DOHH2 (cell line): ENCODE results near the gene CYTH1.

Experiments
- H3F3A ChIP-seq: fragments of 200-600 bp; sonication (generic), shearing (Covaris generic); 2 replicates; pipeline ENCODE4 v1.6.0; 2016; ENCODE audit warnings: antibody characterized with exemption, mild to moderate bottlenecking; ENCODE audit not compliant: control insufficient read depth, insufficient read depth
- H3K27ac ChIP-seq: fragments of 200-600 bp; sonication (generic); 2 replicates; pipeline ENCODE4 v1.5.1; 2014; ENCODE audit warnings: low read depth, mild to moderate bottlenecking, low read length, moderate library complexity
- H3K27me3 ChIP-seq: fragments of 200-600 bp; sonication (generic); 2 replicates; pipeline ENCODE4 v1.6.1; 2014; ENCODE audit warnings: mild to moderate bottlenecking, low read length, mixed read lengths; ENCODE audit not compliant: control insufficient read depth
- H3K36me3 ChIP-seq: fragments of 200-600 bp; sonication (generic); 2 replicates; pipeline ENCODE4 v1.6.1; 2014; ENCODE audit warnings: mild to moderate bottlenecking, low read length, moderate library complexity, mixed read lengths; ENCODE audit not compliant: control insufficient read depth
- H3K4me1 ChIP-seq: fragments of 200-600 bp; sonication (generic); 2 replicates; pipeline ENCODE4 v1.6.1; 2014; ENCODE audit warnings: mild to moderate bottlenecking, low read length, mixed read lengths; ENCODE audit not compliant: control insufficient read depth
- H3K4me2 ChIP-seq: fragments of 200-600 bp; sonication (generic); 2 replicates; pipeline ENCODE4 v1.6.0; 2014; ENCODE audit warnings: mild to moderate bottlenecking, low read length, moderate library complexity
- H3K4me3 ChIP-seq: fragments of 200-600 bp; sonication (generic); 2 replicates; pipeline ENCODE4 v1.5.1; 2014; ENCODE audit warnings: mild to moderate bottlenecking, low read length, mixed read lengths
- H3K79me2 ChIP-seq: fragments of 200-600 bp; sonication (generic); 2 replicates; pipeline ENCODE4 v1.6.1; 2014; ENCODE audit warnings: mild to moderate bottlenecking, low read length, mixed read lengths; ENCODE audit not compliant: control insufficient read depth
- H3K9me2 ChIP-seq: fragments of 200-600 bp; sonication (generic); replicated peaks from 2 replicates; pipeline ENCODE4 v1.6.1; 2014; ENCODE audit warnings: mild to moderate bottlenecking, low read length, mixed read lengths; ENCODE audit not compliant: control insufficient read depth
- H3K9me3 ChIP-seq: fragments of 200-600 bp; sonication (generic); 2 replicates; pipeline ENCODE4 v1.6.1; 2014; ENCODE audit warnings: antibody characterized with exemption, low read length, mixed read lengths; ENCODE audit not compliant: control insufficient read depth, insufficient read depth
- H4K20me1 ChIP-seq: fragments of 200-600 bp; sonication (generic); 2 replicates; pipeline ENCODE4 v1.6.0; 2014; ENCODE audit warnings: low read depth, mild to moderate bottlenecking, antibody characterized with exemption, low read length, moderate library complexity; ENCODE audit not compliant: control insufficient read depth, insufficient read depth
- CTCF ChIP-seq: fragments of 200-600 bp; sonication (generic); IDR thresholded peaks from one replicate; pipeline ENCODE4 v1.5.1; 2014; ENCODE audit warnings: antibody characterized with exemption, mild to moderate bottlenecking, low read depth, low read length; ENCODE audit not compliant: poor library complexity, severe bottlenecking
- EZH2phosphoT487 ChIP-seq: fragments of 200-600 bp; sonication (generic); IDR thresholded peaks from 2 replicates; pipeline ENCODE4 v1.6.1; 2017; ENCODE audit warnings: borderline replicate concordance, mild to moderate bottlenecking, antibody characterized with exemption, low read length, moderate library complexity, mixed read lengths

CYTH1 gene

DNA sequence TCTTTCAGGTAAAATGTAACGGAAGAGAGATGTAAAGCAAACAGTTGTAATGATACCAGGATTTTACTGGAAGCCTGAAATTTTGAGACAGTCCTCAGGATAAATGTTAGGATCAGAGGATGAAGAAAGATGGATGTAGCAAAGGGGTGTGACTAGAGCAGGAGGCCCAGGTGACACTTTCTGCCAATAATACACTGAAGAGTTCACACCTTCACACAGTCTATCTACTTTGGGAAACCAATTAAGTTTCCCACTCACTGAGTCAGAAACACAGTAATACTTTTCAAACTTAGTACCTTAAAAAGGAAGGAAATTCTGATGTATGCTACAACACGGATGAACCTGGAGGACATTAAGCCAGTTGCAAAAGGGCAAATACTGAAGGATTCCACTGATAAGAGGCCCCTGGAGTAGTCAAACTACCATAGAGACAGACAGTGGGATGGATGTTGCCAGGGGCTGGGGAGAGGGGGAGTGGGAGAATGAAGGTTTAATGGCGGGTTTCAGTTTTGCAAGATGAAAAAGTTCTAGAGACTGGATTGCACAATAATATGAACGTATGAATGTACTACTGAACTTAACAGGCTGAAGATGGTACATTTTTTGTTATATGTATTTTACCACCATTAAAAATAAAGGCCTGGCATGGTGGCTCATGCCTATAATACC lies 62.3 kb downstream of the CYTH1 start:
- Histone ChIP-seq H3K9me3 (no peaks in the 10 kb centered on the region), H3K79me2 (peaks cover 100% of the 10 kb centered on the region), H3K27me3 (no peaks in the 10 kb centered on the region), H3F3A (peaks cover 12% of the 10 kb centered on the region), H3K4me2 (peak overlapping the region; percentile 87), H3K9me2 (no peaks in the 10 kb centered on the region), H3K27ac (peak overlapping the region; percentile 22), H3K4me3 (no peak overlapping the region; the same call in 1 of the 2 replicates), H4K20me1 (peaks cover 43% of the 10 kb centered on the region), H3K36me3 (peaks cover 28% of the 10 kb centered on the region), H3K4me1 (peaks cover 100% of the 10 kb centered on the region)
- TF ChIP-seq CTCF (no peak), EZH2phosphoT487 (no peak)

GRCh38 chr17:78718575-78719208 lies 63.4 kb downstream of the CYTH1 start:
- H3K27ac ChIP-seq: no peak overlapping the region
- peak overlapping the region; percentile 87 for H3K4me2 ChIP-seq
- peak overlapping the region; percentile 68 for H3K4me3 ChIP-seq
- no peaks in the 10 kb centered on the region for H3K9me2 ChIP-seq
- H4K20me1 ChIP-seq: peaks cover 33% of the 10 kb centered on the region
- peaks cover 12% of the 10 kb centered on the region for H3F3A ChIP-seq
- no peaks in the 10 kb centered on the region for H3K27me3 ChIP-seq
- H3K79me2 ChIP-seq: peaks cover 100% of the 10 kb centered on the region
- no peaks in the 10 kb centered on the region for H3K9me3 ChIP-seq
- peaks cover 25% of the 10 kb centered on the region for H3K36me3 ChIP-seq
- TF ChIP-seq CTCF: no peak
- no peak for TF ChIP-seq EZH2phosphoT487
- peaks cover 100% of the 10 kb centered on the region for H3K4me1 ChIP-seq

DNA sequence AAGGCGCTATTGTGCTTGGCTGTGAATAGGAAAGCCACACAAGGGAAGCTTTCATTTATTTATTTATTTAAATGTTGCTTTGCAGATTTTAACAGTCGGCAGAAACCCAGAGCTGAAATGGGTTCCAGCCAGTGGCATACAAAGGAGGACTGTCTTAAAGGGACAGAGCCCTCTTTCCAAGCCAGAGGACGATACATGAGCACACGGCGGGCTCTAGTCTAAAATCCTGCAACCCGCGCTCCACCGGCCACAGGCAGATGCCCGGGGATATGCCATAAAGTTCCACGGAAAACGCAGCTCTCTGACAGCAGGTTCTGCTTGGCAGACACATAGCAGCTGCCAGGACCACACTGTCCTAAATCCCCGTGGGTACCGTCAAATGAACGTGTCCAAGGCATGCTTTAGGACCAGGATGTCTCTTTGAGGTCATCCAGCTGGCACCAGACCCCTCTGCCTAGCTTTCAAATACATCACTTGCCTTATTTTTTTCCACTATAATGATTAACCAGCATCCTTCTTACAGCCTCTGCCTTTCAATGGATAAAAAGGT lies 64.6 kb downstream of the CYTH1 start:
- no peaks in the 10 kb centered on the region for H3K9me2 ChIP-seq
- peak overlapping the region; percentile 3; the same call in 1 of the 2 replicates for H3K27ac ChIP-seq
- H3K36me3 ChIP-seq: peaks cover 17% of the 10 kb centered on the region
- TF ChIP-seq EZH2phosphoT487 (no peak), CTCF (no peak)
- H3K9me3 ChIP-seq: no peaks in the 10 kb centered on the region
- H3F3A ChIP-seq: peaks cover 12% of the 10 kb centered on the region
- H3K4me2 ChIP-seq: peak overlapping the region; percentile 87
- H3K27me3 ChIP-seq: no peaks in the 10 kb centered on the region
- H3K4me1 ChIP-seq: peaks cover 100% of the 10 kb centered on the region
- peaks cover 22% of the 10 kb centered on the region for H4K20me1 ChIP-seq
- peak overlapping the region; percentile 68 for H3K4me3 ChIP-seq
- peaks cover 100% of the 10 kb centered on the region for H3K79me2 ChIP-seq
